SJSA1 (cell line): ENCODE results near the gene C2orf69. TPM values are rescaled to one million over a fixed set of nuclear protein-coding genes. Genes with fewer than 3 reads are reported as not detected.

Experiments
- DNase-seq, 2 experiments: peaks; one replicate each; pipeline ENCODE4 v3.0.0-alpha.2; 2015 to 2020; ENCODE audit warnings: low spot score in 2 of 2, low read depth in 1 of 2
- H3K27ac ChIP-seq: fragments of 250-450 bp; sonication (Bioruptor Pico); 2 replicates; pipeline ENCODE4 v1.5.1; 2020; ENCODE audit warnings: mild to moderate bottlenecking, moderate library complexity
- H3K27me3 ChIP-seq: fragments of 250-450 bp; sonication (Bioruptor Pico); replicated peaks from 2 replicates; pipeline ENCODE4 v1.5.1; 2020; ENCODE audit warnings: mild to moderate bottlenecking, moderate library complexity
- H3K36me3 ChIP-seq: fragments of 250-450 bp; sonication (Bioruptor Pico); 2 replicates; pipeline ENCODE4 v1.5.1; 2020; ENCODE audit warnings: mild to moderate bottlenecking
- H3K4me1 ChIP-seq: fragments of 250-450 bp; sonication (Bioruptor Pico); replicated peaks from 2 replicates; pipeline ENCODE4 v1.6.1; 2021; ENCODE audit warnings: mild to moderate bottlenecking
- H3K4me3 ChIP-seq: fragments of 250-450 bp; sonication (Bioruptor Pico); 2 replicates; pipeline ENCODE4 v1.5.1; 2020; ENCODE audit warnings: mild to moderate bottlenecking
- H3K9me3 ChIP-seq: fragments of 250-450 bp; sonication (Bioruptor Pico); replicated peaks from 2 replicates; pipeline ENCODE4 v1.5.1; 2020; ENCODE audit warnings: mild to moderate bottlenecking
- total RNA-seq: library from RNA; depleted of rRNA; stranded (reverse); fragments of >200 nt; shearing (Covaris generic); gene quantifications from 2 replicates; pipeline ENCODE4 v1.2.3, GENCODE V29; 2014; rRNA removed

Gene C2orf69, protein sequence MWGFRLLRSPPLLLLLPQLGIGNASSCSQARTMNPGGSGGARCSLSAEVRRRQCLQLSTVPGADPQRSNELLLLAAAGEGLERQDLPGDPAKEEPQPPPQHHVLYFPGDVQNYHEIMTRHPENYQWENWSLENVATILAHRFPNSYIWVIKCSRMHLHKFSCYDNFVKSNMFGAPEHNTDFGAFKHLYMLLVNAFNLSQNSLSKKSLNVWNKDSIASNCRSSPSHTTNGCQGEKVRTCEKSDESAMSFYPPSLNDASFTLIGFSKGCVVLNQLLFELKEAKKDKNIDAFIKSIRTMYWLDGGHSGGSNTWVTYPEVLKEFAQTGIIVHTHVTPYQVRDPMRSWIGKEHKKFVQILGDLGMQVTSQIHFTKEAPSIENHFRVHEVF
- 13.5 and 20.7 TPM in 2 replicates for total RNA-seq

DNA sequence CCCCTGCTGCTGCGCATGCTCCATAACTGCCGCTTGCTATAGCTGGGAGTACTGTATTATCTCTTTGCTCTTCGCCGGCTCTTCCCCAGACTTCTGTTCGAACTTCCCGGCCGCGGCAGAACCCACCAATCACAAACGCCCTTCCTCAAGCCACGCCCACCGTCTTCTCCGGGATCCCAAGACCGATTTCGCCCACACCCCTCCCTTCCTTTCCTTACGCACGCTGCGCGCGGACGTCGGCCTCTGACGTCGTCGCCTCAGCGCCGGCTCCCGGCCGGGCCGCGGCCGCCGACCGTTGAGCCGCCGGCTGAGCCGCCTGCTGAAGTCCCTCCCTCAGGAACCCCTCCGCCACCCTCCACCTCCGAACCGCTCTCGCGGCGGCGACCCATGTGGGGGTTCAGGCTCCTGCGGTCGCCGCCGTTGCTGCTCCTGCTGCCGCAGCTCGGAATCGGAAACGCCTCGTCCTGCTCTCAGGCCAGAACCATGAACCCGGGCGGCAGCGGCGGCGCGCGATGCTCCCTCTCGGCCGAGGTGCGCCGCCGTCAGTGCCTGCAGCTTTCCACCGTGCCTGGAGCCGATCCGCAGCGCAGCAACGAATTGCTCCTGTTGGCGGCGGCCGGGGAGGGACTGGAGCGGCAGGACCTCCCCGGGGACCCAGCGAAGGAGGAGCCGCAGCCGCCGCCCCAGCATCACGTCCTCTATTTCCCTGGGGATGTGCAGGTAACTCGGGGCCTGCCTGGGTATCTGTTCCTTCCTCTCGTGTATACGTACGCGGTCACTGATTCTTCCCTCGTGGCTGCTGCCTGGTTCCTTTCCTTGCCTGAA, at the start of gene C2orf69:
Gene C2orf69, plus strand, starts transcription at position 242 of the 825 bp plus-strand sequence. Its CDS starts 146 bp downstream, at position 388.
- Histone ChIP-seq H3K9me3 (no peaks in the 10 kb centered on the region), H3K27me3 (no peaks in the 10 kb centered on the region), H3K27ac (peak within 1 kb of the TSS; percentile 90), H3K4me3 (peak within 1 kb of the TSS; percentile 87), H3K4me1 (peaks cover 9% of the 10 kb centered on the region), H3K36me3 (peaks cover 29% of the 10 kb centered on the region)
- DNase-seq, result peak; percentile 98 to 99

DNA sequence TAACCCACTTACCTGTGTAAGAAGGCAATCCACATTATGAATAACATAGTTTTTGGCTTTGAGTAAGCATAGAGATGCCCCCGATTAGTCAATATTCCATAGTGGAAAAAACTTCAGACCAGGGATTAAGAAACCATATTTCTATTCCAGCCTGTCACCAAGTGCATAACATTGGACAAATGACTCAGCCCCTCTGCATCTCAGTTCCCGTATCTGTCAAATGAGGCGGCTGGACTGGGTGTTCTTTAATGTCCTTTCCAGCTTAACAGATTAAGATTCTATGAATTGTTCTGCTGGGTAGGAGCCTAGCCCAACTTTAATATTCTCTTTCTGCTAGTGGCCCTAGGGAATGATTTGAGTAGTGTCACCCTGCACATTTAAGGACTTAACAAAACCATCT, 48.3 kb upstream of the C2orf69 start:
- no peak overlapping the region for H3K4me3 ChIP-seq
- H3K27ac ChIP-seq, result no peak overlapping the region
- DNase-seq, result no peak

DNA sequence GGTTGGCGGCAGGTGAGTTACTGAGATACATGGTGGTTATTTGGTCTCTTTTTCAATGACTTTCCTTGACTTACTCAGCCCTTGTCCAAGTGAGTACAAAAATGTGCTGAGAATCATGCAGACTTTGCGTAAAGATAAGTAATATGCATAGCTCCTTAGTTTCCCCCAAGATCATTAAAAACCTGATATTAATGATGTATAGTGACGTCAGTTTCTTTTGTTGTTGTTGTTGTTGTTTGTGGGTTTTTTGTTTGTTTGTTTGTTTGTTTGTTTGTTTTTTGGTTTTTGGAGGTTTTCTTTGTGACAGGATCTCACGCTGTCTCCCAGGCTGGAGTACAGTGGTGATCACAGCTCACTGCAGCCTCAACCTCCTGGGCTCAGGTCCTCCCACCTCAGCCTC, 45.2 kb upstream of the C2orf69 start:
- peaks cover 4% of the 10 kb centered on the region; the same call in 1 of the 2 replicates for H3K27me3 ChIP-seq

More for the DNA sequence above, 48.3 kb upstream of the C2orf69 start:
- H3K4me1 ChIP-seq, result no peaks in the 10 kb centered on the region
- no peaks in the 10 kb centered on the region; the same call in 1 of the 2 replicates for H3K27me3 ChIP-seq
- H3K9me3 ChIP-seq, result no peaks in the 10 kb centered on the region
- no peaks in the 10 kb centered on the region for H3K36me3 ChIP-seq

DNA sequence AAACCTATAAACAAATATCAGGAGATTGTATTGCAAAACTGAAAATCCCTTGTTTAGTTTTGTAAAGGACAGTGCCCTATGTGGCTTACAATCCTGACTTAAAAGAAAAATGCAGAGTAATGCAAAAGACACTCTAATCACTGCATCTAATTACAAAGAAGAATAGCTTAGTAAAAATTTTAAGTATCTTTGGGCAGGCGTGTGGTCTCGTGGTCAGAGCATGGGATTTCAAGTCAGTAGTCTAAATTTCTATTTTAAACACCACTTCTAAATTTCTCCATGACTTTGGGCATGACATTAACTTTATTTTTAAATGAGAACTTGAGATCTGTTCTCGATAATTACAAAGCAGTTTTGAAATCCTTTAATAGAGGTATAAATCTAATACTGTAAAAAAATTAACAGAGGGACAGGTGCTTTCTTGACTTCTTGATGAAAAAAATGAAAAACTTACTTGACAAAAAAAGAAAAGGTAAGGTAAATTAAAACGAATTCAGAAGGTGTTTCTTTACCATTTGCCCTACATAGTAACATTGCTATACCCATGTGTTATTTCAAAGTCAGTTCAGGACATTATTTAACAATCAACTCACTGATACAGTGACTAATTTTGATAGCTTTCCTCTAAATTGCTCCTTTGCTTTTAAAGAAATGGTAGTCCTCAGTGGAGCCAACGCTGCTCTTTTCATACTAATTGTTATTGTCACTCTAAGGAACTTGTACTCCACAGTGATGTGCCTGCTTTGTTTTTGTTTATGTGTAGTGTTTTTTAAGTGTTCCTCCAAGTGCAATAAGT, 42.5 kb upstream of the C2orf69 start:
- Histone ChIP-seq H3K36me3 (no peaks in the 10 kb centered on the region), H3K27me3 (peaks cover 4% of the 10 kb centered on the region; the same call in 1 of the 2 replicates), H3K4me3 (no peak overlapping the region), H3K4me1 (no peaks in the 10 kb centered on the region), H3K9me3 (no peaks in the 10 kb centered on the region), H3K27ac (no peak overlapping the region)
- no peak for DNase-seq

More for the DNA sequence above, 45.2 kb upstream of the C2orf69 start:
- no peaks in the 10 kb centered on the region for H3K4me1 ChIP-seq
- no peaks in the 10 kb centered on the region for H3K9me3 ChIP-seq
- no peak overlapping the region for H3K27ac ChIP-seq
- DNase-seq, result no peak
- H3K36me3 ChIP-seq, result no peaks in the 10 kb centered on the region
- no peak overlapping the region for H3K4me3 ChIP-seq

DNA sequence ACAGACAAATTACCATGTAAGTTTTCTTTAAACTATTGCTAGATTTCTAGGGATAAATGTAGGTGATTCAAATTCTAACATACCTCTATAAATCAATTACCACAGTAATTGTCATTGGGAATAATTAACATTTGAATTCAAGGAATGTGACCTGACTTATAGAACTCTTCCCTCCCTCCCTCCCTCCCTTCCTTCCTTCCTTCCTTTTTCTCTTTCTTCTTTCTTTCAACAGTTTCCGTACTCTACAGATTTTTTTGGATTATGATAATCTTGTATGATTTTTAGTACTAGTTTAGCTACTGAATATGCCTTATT, 41.9 kb upstream of the C2orf69 start:
- H3K27ac ChIP-seq, result no peak overlapping the region
- peaks cover 4% of the 10 kb centered on the region; the same call in 1 of the 2 replicates for H3K27me3 ChIP-seq
- H3K9me3 ChIP-seq, result peaks cover under 1% of the 10 kb centered on the region; the same call in 1 of the 2 replicates
- no peak for DNase-seq
- no peaks in the 10 kb centered on the region for H3K36me3 ChIP-seq
- no peaks in the 10 kb centered on the region for H3K4me1 ChIP-seq
- no peak overlapping the region for H3K4me3 ChIP-seq

DNA sequence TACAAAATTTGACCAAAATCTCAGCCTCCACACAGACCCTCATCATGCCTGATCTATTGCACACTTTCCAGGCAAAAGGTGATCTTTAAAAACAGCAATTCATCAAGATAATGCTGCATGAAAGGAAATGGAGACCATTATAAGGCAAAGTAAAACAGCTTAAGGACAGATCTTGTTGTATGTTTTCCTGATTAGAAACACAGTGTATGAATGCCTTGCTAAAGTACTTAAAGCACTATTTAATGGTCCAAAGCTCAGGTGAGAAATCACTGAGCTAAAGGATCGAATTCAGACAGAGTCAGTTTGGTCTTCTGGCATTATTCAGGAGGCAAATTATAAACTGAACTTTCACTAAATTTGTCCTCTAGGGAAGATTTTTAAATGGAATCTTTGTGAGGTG, 41.4 kb upstream of the C2orf69 start:
- H3K4me3 ChIP-seq, result no peak overlapping the region
- H3K27ac ChIP-seq, result no peak overlapping the region
- DNase-seq, result no peak
- no peaks in the 10 kb centered on the region for H3K4me1 ChIP-seq
- H3K27me3 ChIP-seq, result peaks cover 4% of the 10 kb centered on the region; the same call in 1 of the 2 replicates
- H3K9me3 ChIP-seq, result peaks cover 5% of the 10 kb centered on the region; the same call in 1 of the 2 replicates
- no peaks in the 10 kb centered on the region for H3K36me3 ChIP-seq

DNA sequence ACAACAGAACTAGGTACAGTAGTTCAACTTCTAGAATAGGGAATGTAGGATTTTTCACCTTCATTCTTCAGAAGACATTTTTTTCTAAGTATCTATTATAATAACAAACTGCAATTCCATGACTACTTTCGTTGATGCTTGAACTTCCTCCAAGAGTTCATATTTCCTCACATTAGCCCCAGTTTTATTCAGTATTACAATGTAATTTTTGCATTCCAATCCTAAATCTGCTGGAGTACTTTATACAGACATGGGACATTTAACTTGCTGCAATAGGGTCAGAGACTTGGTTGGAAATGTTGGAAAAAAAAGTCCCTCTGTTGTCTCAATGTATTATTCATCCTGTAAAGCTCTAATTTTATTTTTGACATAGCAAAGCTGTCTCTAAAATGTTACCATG, 40.5 kb upstream of the C2orf69 start:
- Histone ChIP-seq H3K4me1 (no peaks in the 10 kb centered on the region), H3K9me3 (peaks cover 6% of the 10 kb centered on the region; the same call in 1 of the 2 replicates), H3K27me3 (peaks cover 4% of the 10 kb centered on the region; the same call in 1 of the 2 replicates), H3K4me3 (no peak overlapping the region), H3K36me3 (no peaks in the 10 kb centered on the region), H3K27ac (no peak overlapping the region)
- no peak for DNase-seq

DNA sequence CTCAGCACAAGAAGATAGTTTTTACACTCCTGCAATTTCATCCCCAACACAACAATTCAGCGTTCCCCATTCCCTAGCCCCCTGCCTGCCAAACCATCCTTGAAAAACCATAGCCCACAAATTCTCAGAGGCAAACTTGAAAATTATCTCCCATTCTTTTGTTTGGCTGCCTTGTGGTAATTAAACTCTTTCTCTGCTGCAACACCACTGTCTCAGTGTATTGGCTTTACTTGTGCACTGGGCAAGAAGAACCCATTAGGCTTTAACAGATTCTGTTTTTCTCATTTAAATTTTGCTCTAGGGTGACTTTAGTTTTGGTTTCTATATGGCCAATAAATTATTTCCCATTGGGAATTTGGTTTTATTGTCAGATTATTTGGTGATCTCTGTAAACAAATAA, 36.9 kb upstream of the C2orf69 start:
- Histone ChIP-seq H3K27ac (no peak overlapping the region), H3K27me3 (peaks cover 4% of the 10 kb centered on the region; the same call in 1 of the 2 replicates), H3K36me3 (no peaks in the 10 kb centered on the region), H3K4me1 (no peaks in the 10 kb centered on the region), H3K9me3 (peaks cover 6% of the 10 kb centered on the region; the same call in 1 of the 2 replicates), H3K4me3 (no peak overlapping the region)
- no peak for DNase-seq

DNA sequence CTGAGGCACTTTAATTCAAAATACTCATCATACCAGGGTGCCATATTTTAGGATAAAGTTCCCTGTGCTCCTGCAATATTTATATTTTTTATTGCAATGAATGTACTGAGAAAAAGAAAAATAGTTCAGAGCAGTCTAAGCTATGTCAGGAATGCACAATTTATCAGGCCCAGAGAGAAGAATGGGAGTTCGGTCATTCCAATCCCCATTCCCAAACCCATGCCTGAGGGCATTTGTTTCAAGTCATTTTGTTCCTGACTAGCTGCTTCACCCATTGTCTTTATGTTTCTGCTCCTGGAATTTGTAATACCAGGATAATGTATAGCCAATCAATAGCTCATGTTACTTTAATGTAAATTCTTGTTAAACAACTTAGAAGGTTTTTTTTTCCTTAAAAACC, 35.7 kb upstream of the C2orf69 start:
- Histone ChIP-seq H3K9me3 (peaks cover 6% of the 10 kb centered on the region; the same call in 1 of the 2 replicates), H3K27ac (no peak overlapping the region), H3K4me1 (no peaks in the 10 kb centered on the region), H3K27me3 (no peaks in the 10 kb centered on the region), H3K36me3 (no peaks in the 10 kb centered on the region), H3K4me3 (no peak overlapping the region)
- peak in 1 of 2 experiments; percentile 17 for DNase-seq

DNA sequence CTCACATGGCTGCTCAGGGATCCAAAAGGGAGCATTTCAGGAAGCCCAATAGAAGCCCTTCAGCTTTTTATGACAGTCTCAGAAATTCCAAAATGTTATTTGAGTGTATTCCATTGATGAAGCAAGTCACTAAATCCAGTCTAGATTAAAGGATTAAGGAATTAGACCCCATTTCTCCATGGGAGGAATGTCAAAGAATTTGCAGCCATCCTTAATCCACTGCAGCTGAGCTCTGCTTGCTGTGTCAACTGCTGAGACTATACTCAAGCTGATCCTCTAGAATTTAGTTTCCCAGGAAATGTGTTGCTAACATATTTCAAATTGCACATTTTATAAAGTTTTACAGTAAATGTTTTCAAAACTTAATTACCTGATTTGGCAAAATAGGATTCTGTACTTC, 28.4 kb upstream of the C2orf69 start:
- Histone ChIP-seq H3K27me3 (no peaks in the 10 kb centered on the region), H3K4me3 (no peak overlapping the region), H3K9me3 (peaks cover 2% of the 10 kb centered on the region; the same call in 1 of the 2 replicates), H3K27ac (no peak overlapping the region), H3K4me1 (no peaks in the 10 kb centered on the region), H3K36me3 (no peaks in the 10 kb centered on the region)
- no peak for DNase-seq

DNA sequence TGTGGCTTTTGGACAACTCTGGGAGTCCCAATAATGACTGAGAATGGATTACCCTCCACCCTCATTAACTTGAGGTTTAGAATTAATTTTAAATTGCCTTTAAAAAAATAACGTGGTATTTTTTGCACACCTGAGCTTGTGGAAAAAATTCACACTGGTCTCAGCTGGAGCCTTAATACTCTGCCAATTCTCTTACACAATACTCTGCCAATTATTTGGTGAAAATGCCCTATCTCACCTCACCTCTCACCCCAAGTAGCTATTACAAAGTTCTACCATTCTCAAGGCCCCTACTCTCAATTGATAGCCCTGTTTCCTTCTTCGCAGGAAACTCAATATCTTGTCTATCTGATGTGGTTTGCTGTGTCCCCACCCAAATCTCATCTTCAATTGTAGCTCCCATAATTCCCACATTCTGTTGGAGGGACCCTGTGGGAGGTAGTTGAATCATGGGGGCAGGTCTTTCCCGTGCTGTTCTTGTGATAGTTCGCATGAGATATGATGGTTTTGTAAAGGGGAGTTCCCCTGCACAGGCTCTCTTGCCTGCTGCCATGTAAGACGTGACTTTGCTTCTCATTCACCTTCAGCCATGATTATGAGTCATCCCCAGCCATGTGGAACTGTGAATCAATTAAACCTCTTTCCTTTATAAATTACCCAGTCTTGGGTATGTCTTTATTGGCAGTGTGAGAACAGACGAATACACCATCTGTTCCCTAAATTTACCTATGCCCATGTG, 27.4 kb upstream of the C2orf69 start:
- H3K36me3 ChIP-seq, result no peaks in the 10 kb centered on the region
- H3K27ac ChIP-seq, result no peak overlapping the region
- no peaks in the 10 kb centered on the region for H3K27me3 ChIP-seq
- no peak overlapping the region for H3K4me3 ChIP-seq
- DNase-seq, result no peak
- H3K9me3 ChIP-seq, result peaks cover 2% of the 10 kb centered on the region; the same call in 1 of the 2 replicates
- H3K4me1 ChIP-seq, result no peaks in the 10 kb centered on the region

DNA sequence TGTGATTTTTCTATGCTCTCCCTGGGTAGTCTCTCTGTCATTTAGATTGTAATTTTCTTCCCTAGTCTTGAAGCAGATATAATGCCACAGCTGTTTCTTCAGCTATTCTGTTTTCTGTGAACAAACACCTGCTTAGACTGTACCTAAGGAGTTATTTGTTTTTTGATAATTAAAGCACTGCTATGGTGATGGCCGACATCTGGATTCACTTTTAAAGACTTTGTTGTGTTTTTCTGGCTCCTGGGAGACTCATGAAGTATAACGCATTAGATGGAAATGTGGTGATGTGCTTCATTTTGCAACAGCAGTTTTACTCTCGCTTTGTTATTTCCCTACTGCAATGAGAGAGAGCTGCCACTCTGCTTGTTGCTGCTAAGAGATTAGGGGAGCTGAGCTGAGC, 15.7 kb upstream of the C2orf69 start:
- no peak overlapping the region for H3K27ac ChIP-seq
- no peaks in the 10 kb centered on the region for H3K9me3 ChIP-seq
- no peak overlapping the region for H3K4me3 ChIP-seq
- H3K4me1 ChIP-seq, result no peaks in the 10 kb centered on the region
- no peaks in the 10 kb centered on the region for H3K36me3 ChIP-seq
- no peak for DNase-seq
- H3K27me3 ChIP-seq, result no peaks in the 10 kb centered on the region

DNA sequence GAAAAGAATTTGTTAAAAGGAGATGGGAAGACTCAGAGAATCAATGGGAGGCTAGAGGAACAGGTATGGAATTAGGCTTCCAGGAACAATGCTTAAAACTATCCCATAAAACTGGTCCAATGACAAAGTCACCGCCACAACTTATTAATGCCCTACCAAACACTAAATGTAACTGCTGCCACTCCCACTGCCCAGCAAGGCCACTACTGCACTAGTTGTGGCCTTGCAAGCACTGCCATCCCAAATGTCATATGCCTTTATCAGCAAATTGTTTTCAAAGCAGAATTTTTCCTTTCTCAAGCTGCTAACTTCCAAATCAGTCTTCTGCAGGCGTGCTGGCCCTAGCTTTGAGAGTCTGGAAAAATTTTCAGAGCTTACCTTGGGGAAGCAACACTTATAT, 14.5 kb upstream of the C2orf69 start:
- no peak for DNase-seq
- no peaks in the 10 kb centered on the region for H3K36me3 ChIP-seq
- H3K27ac ChIP-seq, result no peak overlapping the region
- no peak overlapping the region for H3K4me3 ChIP-seq
- H3K9me3 ChIP-seq, result no peaks in the 10 kb centered on the region
- H3K27me3 ChIP-seq, result no peaks in the 10 kb centered on the region
- no peaks in the 10 kb centered on the region for H3K4me1 ChIP-seq
